ENCODE results near the gene C10orf95.
"Not testable (repeated sequence)": the region's sequence is repeated elsewhere in the genome, so short reads cannot be mapped to it uniquely, and the experiment has no call there.

The C10orf95 gene, protein sequence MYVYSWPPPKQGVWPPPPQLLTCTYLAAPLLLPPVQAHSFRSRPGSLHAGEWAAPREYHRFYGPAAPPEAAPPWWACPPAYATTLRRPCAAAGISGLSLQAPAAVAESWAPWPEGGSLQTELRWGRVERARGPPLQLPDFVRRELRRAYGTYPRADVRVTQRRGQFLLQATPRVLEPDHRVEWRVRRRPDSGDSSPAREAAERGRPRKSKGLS

DNA sequence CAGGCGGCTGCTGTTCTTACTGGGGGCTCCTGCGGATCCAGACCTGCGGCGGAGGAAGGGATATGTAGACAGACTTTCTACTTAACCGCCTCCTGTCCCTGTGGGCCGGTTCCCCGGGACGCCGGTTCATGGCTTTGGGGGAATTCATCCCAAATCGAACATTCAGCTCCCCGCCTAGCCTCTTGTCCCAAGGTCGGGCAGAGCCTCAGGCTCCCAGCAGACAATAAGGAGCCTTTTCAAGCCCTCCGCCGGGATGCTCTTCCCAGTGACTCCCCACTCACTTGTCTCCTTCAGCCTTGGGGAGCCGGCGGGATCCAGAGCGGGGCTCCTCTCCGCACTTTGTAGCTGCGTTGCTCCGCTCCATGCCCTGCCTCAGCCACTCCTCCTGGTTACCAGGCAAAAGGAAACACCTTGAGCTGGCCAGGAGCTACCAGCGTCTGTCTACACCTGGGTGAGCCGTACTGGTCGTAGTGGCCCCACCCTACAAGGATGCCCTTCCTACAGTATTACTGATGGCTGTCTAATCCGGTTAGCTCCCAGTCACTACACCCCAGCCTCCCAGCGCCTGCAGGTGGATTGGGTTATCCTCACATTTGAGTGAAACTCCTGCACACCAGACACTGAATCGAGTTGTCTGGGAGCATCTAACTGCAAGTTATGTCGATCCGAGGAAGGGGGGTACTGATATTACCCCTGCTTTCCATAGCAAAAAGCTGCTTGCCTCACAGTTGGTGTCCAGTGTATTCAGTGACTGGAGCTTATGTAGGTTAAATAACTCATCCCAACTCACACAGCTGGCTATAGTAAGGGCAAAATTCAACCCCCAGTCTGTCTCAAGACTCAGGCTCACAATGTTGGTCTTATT, at the start of gene C10orf95:
Gene C10orf95 (minus strand): TSS at position 439 of the 865 bp plus-strand sequence. CDS start 450 bp downstream, outside the sequence.
- no peak for DNase-seq (ENCODE audit: low read depth in 2 of 3, low spot score in 1 of 3)

DNA sequence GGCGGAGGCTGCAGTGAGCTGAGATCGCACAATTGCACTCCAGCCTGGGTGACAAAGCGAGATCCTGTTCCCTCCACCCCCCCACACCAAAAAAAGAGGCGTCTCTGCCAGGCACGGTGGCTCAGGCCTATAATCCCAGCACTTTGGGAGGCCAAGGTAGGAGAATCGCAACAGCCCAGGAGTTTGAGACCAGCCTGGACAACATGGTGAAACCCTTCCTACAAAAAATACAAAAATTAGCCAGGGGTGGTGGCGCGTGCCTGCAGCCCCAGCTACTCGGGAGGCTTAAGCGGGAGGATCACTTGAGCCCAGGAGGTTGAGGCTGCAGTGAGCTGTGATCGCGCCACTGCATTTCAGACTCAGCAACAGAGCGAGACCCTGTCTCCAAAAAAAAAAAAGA, 49.3 kb upstream of the C10orf95 start:
- DNase-seq (ENCODE audit: low read depth in 2 of 3, low spot score in 1 of 3) = not testable (repeated sequence)

DNA sequence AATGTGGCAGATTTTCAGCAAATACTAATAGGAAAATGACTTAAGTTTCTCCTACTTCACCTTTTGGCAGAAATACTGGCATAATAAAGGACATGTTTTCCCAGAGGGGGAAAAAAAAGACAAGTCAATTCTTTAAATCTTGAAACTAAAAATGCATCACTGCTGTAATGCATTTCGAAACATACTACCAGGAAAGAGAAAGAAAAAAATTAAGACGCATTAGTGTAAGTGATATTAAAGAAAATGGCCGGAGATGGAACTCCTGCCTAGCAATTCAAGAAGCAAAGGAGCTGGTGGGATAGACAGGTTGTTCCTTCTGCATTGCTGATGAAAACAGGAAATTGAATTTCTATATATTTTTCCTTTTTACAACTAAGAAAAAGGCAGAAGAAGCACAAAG, 48.0 kb upstream of the C10orf95 start:
- DNase-seq (ENCODE audit: low read depth in 2 of 3, low spot score in 1 of 3) = no peak

DNA sequence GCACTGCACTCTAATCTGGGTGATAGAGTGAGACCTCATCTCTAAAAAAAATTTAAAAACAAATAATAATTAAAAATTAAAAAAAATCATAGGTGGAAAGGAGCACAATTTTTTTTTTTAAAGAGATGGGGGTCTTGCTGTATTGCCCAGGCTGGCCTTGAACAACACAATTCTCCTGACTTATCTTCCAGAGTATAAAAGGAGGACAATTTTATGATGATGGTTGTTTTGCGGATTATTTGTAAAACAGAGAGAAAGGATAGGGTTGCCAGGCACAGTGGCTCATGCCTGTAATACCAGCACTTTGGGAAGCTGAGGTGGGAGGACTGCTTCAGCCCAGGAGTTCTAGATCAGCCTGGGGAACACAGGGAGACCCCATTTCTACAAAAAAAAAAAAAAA, 46.2 kb upstream of the C10orf95 start:
- no peak for DNase-seq (ENCODE audit: low read depth in 2 of 3, low spot score in 1 of 3)

DNA sequence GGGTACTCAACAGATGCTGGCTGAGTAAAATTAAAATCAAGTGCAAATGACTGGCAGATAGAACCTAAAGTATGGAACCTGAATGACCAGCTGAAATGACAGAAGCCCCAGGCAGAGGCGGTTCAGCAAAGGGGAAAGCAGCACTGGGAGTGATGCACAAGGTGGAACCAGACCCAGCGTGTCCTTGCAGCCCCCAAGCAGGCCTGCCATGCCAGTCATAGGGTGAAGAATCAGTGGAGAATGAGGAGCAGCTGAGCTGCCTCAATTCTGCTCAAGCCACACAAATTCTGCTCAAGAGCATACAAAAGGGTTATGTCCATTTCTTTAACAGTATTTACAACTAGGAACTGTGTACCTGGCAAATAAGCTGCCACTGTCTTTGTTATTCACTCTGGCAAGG, 42.4 kb upstream of the C10orf95 start:
- DNase-seq (ENCODE audit: low read depth in 2 of 3, low spot score in 1 of 3) = no peak

DNA sequence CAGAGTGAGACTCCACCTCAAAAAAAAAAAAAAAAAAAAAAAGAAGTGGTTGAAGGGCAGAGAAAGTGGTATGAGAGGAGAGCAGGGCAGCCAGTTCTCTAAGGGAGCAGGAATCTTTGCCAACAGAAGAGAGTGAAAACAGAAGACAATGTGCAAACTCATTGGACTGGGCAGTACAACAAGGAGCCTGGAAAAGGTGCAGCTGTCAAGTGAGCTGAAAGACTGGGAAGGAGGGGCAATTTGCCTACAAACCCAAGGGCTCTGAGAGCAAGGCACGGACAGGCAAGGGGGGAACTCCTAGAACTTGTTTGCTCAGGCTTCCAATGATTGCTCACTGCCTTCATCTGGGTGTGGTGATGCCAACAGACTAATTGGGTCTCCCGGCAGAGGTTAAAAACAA, 41.6 kb upstream of the C10orf95 start:
- no peak for DNase-seq (ENCODE audit: low read depth in 2 of 3, low spot score in 1 of 3)

DNA sequence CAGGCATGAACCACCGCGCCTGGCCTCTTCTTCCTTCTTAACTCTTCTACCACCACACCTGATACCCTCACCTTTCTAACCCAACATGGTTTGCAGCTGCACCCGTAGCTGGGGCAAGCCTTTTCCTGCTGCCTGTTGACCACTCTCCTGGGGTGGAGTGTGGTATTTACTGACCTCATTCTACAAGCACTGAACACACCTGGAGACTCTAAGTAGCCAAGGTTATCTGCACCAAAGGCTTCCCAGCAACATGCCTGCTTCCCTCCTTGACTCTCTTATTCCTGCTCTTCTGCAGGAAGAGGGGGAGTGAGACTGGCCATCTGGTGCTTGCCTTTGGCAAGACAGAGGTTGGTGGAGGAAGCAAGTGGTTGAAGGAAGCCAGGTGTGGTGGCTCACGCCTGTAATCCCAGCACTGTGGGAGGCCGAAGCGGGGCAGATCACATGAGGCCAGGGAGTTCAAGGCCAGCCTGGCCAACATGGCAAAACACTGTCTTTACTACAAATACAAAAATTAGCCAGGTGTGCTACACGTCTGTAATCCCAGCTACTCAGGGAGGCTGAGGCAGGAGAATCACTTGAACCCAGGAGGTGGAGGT, 41.1 kb upstream of the C10orf95 start:
- no peak for DNase-seq (ENCODE audit: low read depth in 2 of 3, low spot score in 1 of 3)

DNA sequence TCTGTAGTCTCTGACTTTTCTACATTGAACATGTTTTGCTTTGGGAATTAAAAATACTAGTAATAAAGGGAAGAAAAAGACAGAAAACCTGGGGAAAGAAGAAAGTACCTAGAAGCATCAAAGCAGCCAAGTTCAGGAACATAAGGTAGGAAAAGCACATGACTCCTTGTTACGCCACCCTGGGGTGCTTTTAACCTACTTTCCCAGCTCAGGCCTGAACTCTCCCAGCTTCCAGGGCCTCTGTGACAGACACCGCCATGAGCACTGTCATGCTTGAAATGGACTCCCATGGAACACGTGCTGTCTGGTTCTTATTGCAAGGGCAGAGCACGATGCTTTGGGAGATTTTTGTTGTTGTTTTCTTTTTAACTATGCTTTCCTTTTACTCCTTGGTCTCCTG, 39.8 kb upstream of the C10orf95 start:
- DNase-seq (ENCODE audit: low read depth in 2 of 3, low spot score in 1 of 3) = no peak

DNA sequence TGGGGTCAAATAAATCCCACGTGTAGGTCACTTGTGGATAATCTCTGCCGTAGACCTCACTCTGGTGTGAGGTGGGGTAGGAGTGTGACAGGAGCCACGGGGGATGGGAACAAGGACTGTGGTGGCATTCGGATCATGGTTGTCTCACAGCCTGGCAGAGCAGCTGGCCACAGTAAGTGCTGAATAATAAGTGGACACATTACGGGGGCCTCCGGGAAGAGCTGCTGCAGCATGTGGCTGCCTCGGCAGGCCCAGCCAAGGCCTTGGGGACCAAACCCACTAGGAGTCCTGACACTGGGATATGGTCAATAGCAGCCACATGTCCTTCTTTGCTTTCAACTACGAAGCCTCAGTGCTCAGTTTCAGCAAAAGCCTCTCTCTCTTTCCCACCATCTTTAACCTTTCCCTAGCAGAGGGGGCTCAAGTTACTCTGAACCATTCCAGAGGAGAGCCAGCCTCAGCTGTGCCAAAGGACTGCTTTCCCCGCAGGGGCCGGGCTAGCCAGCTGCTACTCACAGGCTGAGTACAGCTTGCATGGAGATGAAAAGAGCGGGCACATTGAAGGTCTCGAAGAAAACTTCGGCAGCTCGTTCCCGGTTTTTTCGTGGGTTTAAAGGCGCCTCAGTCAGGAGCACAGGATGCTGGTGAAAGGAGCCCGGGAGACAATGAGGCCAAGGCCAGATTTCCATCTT, 33.9 kb upstream of the C10orf95 start:
- no peak for DNase-seq (ENCODE audit: low read depth in 2 of 3, low spot score in 1 of 3)

DNA sequence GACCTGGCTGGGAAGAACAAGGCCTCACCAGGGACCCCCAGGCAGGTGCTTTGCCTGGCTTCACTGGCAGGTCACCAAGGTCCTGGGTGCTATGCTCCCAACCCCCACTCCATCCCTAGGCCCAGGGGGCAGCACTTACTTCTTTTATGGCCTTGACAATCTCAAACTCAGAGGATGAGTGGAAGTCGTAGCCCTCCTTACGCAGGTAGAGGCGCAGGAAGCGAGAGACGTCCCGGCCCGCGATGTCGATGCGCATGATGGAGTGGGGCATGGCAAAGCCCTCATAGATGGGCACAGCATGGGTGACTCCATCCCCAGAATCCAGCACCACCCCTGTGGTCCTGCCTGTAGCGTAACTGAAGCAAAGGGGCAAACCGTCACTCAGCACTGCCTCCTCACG, 32.7 kb upstream of the C10orf95 start:
- no peak for DNase-seq (ENCODE audit: low read depth in 2 of 3, low spot score in 1 of 3)

DNA sequence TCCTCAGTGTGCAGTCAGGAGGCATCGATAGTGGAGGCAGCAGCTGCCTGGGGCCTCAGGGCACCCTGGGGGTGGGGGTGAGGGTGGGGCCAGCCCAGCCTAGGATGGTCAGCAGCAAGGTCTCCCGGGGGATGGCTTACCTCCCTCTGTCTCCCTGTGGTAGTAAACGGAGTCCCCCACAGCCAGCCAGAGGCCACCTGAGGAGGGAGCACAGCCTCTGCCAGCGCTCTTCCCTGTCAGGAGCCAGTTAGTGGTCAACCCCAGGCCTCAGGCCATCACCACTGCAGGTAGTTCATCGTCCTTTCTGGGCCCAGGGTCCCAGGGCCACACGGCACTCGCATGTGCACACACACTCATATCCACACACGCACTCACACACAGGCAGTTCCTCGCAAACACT, 29.1 kb upstream of the C10orf95 start:
- no peak for DNase-seq (ENCODE audit: low read depth in 2 of 3, low spot score in 1 of 3)

DNA sequence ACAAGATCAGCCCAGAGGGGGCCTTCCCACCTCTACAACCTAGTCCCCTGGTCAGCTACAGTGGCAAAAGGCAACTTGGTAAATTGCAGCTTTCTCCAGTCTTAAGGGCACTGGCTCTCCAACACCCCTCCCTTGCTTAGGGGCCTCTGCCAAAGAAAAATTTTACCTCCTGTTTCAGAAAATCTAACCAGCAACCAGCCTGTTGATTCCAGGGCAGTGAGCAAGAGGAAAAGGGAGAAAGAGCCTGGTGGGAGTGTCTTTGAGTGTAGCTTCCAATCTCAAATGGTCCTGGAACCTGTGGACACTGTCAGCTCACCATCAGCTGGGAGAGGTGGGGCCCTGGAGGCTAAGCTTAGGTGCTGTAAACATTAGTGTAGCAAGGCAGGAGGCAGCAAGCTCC, 28.3 kb upstream of the C10orf95 start:
- no peak for DNase-seq (ENCODE audit: low read depth in 2 of 3, low spot score in 1 of 3)

DNA sequence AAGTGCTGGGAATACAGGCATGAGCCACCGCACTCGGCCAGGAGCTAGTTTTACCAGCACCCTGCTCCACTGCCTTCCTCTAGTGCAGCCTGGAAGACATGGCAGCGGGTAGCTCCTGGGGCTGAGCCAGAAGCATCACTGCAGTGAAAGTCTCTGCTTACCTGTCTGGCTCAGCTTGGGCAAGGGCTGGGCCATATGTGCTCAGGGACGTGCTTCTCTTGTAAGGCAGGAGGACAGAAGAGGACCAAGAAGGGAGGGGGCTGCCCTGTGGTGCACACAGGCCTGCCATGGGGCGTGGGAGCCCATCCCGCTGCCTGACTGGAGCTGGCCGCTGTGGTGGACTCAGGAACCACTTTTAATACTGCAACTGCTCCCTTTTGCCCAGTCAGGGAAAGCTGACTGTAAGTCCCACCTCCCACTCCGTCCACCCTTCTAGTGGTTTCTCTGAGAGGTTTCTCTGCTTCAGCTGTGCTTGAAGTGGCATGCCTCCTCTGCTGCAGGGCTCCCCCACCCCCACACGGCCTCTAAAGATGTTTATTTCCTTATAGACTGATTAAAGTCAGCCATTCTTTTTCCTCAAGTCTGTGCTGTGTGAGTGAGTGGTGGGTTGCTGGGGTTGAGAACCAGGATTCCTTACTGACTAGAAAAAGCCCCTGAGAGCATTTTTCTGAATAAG, 25.3 kb upstream of the C10orf95 start:
- DNase-seq (ENCODE audit: low read depth in 2 of 3, low spot score in 1 of 3) = no peak

DNA sequence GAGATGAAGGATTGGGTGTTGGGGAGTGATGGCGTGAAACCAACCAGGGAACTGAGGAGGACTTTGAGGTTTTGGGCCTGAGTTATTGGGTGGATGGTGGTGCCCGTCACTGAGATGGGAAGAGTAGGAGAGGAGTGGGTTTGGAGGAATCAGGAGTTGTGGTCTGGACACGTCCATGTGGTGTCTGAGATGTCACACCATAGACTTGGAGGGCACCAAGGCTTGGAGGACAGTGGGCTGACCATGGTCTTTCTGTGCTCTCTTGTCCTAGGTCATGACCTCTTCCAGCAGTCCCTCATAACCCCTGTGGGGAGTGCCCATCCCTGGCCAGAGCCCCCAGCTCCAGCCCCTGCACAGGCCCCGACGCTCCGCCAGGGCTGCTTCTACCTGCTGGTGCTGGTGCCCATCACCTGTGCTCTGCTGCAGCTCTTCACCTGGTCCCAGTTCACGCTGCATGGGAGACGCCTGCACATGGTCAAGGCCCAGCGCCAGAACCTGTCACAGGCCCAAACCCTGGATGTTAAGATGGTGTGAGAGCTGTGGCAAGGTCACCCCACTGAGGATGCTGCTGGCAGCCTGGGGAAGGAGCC, 24.2 kb upstream of the C10orf95 start:
- no peak for DNase-seq (ENCODE audit: low read depth in 2 of 3, low spot score in 1 of 3)

DNA sequence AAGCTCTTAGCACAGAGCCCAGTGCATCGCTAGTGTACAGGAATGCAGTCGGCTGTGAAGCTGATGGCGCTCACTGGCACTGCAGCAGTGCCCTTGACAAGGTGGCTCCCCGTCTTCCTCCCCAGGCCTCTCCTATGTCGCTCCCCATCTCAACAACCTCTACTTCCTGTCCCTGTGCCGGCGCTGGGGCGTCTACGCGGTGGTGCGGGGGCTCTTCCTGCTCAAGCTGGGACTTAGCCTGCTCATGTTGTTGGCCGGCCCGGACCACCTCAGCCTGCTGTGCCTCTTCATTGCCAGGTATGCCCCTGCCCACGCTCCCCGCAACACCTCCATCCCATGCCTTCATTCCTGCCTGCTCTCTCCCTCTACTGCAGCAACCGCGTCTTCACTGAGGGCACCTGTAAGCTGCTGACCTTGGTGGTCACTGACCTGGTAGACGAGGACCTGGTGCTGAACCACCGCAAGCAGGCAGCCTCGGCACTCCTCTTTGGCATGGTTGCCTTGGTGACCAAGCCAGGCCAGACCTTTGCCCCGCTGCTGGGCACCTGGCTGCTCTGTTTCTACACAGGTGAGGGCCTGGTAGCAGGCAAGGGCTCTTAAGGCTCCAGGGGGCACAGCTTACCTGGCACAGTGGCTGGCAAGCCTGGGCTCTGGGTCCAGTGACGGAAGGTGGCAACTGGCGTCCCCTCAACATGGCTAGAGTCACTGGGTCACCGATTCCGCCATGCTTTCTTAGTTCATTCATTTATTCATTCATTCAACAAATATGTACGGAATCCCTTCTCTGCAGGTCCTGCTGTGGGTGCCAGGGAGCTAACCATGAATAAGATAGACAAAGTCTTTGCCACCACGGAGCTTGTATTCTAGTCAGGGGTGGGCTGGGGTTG, 22.3 kb upstream of the C10orf95 start:
- DNase-seq (ENCODE audit: low read depth in 2 of 3, low spot score in 1 of 3) = no peak

DNA sequence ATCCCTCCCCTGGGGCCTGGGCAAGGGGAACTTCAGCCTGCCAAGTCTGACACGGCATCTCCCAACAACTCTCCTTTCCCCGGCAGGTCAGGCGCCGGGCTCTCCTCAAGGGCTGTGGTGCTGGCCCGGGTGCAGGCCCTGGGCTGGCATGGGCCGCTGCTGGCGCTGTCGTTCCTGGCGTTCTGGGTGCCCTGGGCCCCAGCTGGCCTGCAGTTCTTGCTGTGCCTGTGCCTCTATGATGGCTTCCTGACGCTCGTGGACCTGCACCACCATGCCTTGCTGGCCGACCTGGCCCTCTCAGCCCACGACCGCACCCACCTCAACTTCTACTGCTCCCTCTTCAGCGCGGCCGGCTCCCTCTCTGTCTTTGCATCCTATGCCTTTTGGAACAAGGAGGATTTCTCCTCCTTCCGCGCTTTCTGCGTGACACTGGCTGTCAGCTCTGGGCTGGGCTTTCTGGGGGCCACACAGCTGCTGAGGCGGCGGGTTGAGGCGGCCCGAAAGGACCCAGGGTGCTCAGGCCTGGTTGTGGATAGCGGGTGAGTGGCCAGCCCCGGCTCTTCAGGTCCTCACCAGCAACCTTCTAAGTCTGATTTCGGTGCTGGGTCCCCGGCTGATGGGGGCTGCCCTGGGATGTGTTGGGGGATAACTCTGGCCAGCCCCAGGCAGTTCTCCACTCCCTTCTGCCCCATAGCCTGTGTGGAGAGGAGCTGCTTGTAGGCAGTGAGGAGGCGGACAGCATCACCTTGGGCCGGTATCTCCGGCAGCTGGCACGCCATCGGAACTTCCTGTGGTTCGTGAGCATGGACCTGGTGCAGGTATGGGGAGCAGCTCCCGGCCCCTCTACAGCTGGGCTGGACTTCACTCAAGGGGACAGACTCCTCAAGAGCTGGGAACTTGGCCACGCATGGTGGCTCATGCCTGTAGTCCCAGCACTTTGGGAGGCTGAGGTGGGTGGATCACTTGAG, 19.5 kb upstream of the C10orf95 start:
- DNase-seq (ENCODE audit: low read depth in 2 of 3, low spot score in 1 of 3) = no peak

DNA sequence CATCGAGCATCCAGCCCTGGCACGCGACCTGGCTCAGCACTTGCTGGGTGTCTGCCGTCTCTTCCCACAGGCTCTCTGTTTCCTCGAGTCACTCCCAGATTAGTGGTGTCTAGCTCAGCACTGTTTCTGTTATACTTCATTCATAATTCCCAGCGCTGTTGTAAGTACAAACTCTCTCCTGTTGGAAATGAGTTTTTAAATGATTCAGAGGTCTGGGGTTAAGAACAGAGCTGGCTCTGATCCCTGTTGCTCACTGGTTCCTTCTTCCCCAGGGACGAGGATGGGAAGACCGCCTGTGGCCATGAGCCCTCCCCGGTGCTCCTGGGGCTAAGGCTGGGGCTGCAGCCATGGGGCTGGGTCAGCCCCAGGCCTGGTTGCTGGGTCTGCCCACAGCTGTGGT, 17.3 kb upstream of the C10orf95 start:
- no peak for DNase-seq (ENCODE audit: low read depth in 2 of 3, low spot score in 1 of 3)

DNA sequence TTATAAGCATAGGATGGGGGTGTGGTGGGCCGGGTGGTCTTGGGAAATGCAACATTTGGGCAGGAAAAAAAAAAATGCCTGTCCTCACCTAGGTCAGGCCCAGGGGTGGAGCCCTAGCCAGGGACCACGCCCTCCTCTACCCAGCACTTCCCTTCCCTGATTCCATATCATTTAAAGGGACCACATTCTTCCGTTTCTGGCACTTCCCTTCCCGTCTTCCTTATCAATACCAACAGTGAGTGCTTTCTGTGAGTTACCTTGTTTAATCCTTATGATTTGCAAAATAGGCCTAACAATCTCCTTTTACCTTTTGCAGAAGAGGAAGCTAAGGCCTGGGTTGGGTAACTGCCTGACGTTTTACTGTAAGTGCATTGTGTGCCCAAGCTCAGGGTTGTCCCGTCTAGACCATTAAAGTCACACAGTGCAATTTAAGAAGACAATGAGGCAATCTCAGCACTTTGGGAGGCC, 16.7 kb upstream of the C10orf95 start:
- DNase-seq (ENCODE audit: low read depth in 2 of 3, low spot score in 1 of 3) = no peak

DNA sequence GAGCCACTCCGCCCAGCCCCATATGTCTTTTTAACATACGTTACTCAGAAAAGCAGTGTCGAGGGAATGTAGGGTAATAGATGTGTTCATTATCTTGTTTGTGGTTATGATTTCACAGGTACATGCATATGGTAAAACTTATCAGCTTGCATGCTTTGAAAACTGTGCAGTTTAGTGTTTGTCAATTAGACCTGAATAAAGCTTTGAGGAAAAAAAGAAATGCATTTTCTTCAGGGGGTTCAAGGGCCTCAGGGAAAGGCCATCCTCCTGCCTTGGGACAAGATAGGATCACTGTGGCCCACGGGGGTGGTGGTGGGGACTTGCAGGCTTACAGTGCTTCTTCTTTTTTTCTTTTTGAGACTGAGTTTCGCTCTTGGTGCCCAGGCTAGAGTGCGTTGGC, 16.0 kb upstream of the C10orf95 start:
- no peak for DNase-seq (ENCODE audit: low read depth in 2 of 3, low spot score in 1 of 3)

Data from stimulated activated CD4-positive, alpha-beta T cell treated with anti-CD3 and anti-CD28 coated beads, Interleukin-12 subunit alpha, Interleukin-12 subunit beta, amount 100 ng/mL, for 48 hours (primary cell).